Caco-2 (cell line): ENCODE measurements around the gene ANKFY1. TPM values are rescaled to one million over a fixed set of nuclear protein-coding genes. Genes with fewer than 3 reads are reported as not detected.

Source experiments
- BruUV-seq: library from RNA; stranded (reverse); fragments of 400-500 nt; replicated peaks from 2 replicates; lab custom pipeline; 2021; lab: Mats Ljungman, UMichigan
- CTCF ChIA-PET: fragments of 300-600 bp; sonication (Branson Sonifier 250); formaldehyde crosslinking; loops from one replicate; lab custom pipeline; 2022; ENCODE audit warnings: antibody characterized with exemption; lab: Charles Lee
- POLR2A ChIA-PET: fragments of 300-600 bp; sonication (Branson Sonifier 250); formaldehyde crosslinking; loops from one replicate; lab custom pipeline; 2022; ENCODE audit warnings: antibody characterized with exemption; lab: Charles Lee
- DNase-seq, 2 experiments: peaks; one replicate each; pipeline versions ENCODE4 v3.0.0 to v3.0.0-alpha.2; 2020 to 2022
- H3K27me3 ChIP-seq: replicated peaks from 2 replicates; pipeline ENCODE4 v1.6.0; 2011; ENCODE audit warnings: low read length; ENCODE audit not compliant: control insufficient read depth, insufficient read depth
- H3K36me3 ChIP-seq: 2 replicates; pipeline ENCODE4 v1.5.1; 2011; ENCODE audit warnings: low read length; ENCODE audit not compliant: control insufficient read depth, insufficient read depth
- H3K4me1 ChIP-seq: fragments of 250-450 bp; sonication (Bioruptor Pico); 2 replicates; pipeline ENCODE4 v1.5.1; 2020; ENCODE audit warnings: mild to moderate bottlenecking
- H3K4me3 ChIP-seq: 2 replicates; pipeline ENCODE4 v1.5.1; 2011; ENCODE audit warnings: low read depth, mild to moderate bottlenecking, control low read depth, low read length
- H3K9me3 ChIP-seq: fragments of 250-450 bp; sonication (Bioruptor Pico); 2 replicates; pipeline ENCODE4 v1.5.1; 2020; ENCODE audit warnings: mild to moderate bottlenecking, moderate library complexity
- H3K27ac Mint-ChIP-seq: one replicate; pipeline ENCODE4 v1.8.0; 2022; ENCODE audit warnings: mixed read lengths; ENCODE audit not compliant: unreplicated experiment
- H3K27me3 Mint-ChIP-seq: one replicate; pipeline ENCODE4 v1.8.0; 2022; ENCODE audit warnings: mixed read lengths; ENCODE audit not compliant: insufficient read depth, unreplicated experiment
- H3K36me3 Mint-ChIP-seq: one replicate; pipeline ENCODE4 v1.8.0; 2022; ENCODE audit warnings: mild to moderate bottlenecking, mixed read lengths; ENCODE audit not compliant: insufficient read depth, unreplicated experiment
- H3K4me1 Mint-ChIP-seq: one replicate; pipeline ENCODE4 v1.8.0; 2022; ENCODE audit warnings: low read depth, mixed read lengths; ENCODE audit not compliant: unreplicated experiment
- H3K4me3 Mint-ChIP-seq: one replicate; pipeline ENCODE4 v1.8.0; 2022; ENCODE audit warnings: mild to moderate bottlenecking, moderate library complexity, mixed read lengths; ENCODE audit not compliant: unreplicated experiment
- H3K9me3 Mint-ChIP-seq: one replicate; pipeline ENCODE4 v1.8.0; 2022; ENCODE audit warnings: mixed read lengths; ENCODE audit not compliant: unreplicated experiment
- intact Hi-C: fragments of 100-400 bp; cut with micrococcal nuclease; formaldehyde crosslinking; loops from one replicate; pipeline ENCODE4 v1.10.0; 2022; ENCODE audit not compliant: unreplicated experiment
- total RNA-seq: library from RNA; stranded (reverse); gene quantifications from 2 replicates; pipeline ENCODE4 v1.2.3, GENCODE V29; 2022
- TF ChIP-seq, protein P1 (sequence below), 2 experiments: fragments of 200-600 bp in 1 of 2; IDR thresholded peaks; 1 replicate in 1 of 2; 2 replicates in 1 of 2; pipeline versions ENCODE4 v1.5.1 to v1.8.0; 2011 to 2022; ENCODE audit warnings: antibody characterized with exemption in 1 of 2, control low read depth in 1 of 2, inconsistent platforms in 1 of 2, low read depth in 1 of 2, low read length in 1 of 2, mild to moderate bottlenecking in 1 of 2, moderate library complexity in 1 of 2; ENCODE audit not compliant: insufficient read depth in 1 of 2, severe bottlenecking in 1 of 2, unreplicated experiment in 1 of 2

Gene ANKFY1
- total RNA-seq, 1 experiment from 2014 or later = 25.0 TPM

GRCh38 chr17:4180791-4181190, 83.0 kb downstream of the ANKFY1 start:
- Histone ChIP-seq H3K4me3 (no peak overlapping the region), H3K9me3 (no peaks in the 10 kb centered on the region), H3K27me3 (no peaks in the 10 kb centered on the region), H3K36me3 (no peaks in the 10 kb centered on the region; the same call in 1 of the 2 replicates), H3K4me1 (no peaks in the 10 kb centered on the region)
- H3K27me3 Mint-ChIP-seq = no peaks in the 10 kb centered on the region
- ChIA-PET CTCF (no interaction called here), POLR2A (no interaction called here)
- no peaks in the 10 kb centered on the region for H3K9me3 Mint-ChIP-seq
- no peaks in the 10 kb centered on the region for H3K4me1 Mint-ChIP-seq
- intact Hi-C loops = no loop called here
- BruUV-seq = no TSS peak
- no peak for DNase-seq
- H3K4me3 Mint-ChIP-seq = no peak overlapping the region
- TF ChIP-seq, protein P1, sequence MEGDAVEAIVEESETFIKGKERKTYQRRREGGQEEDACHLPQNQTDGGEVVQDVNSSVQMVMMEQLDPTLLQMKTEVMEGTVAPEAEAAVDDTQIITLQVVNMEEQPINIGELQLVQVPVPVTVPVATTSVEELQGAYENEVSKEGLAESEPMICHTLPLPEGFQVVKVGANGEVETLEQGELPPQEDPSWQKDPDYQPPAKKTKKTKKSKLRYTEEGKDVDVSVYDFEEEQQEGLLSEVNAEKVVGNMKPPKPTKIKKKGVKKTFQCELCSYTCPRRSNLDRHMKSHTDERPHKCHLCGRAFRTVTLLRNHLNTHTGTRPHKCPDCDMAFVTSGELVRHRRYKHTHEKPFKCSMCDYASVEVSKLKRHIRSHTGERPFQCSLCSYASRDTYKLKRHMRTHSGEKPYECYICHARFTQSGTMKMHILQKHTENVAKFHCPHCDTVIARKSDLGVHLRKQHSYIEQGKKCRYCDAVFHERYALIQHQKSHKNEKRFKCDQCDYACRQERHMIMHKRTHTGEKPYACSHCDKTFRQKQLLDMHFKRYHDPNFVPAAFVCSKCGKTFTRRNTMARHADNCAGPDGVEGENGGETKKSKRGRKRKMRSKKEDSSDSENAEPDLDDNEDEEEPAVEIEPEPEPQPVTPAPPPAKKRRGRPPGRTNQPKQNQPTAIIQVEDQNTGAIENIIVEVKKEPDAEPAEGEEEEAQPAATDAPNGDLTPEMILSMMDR (IDR thresholded peaks at IDR 0.05; ENCODE audit: insufficient read depth in 1 of 2, low read depth in 1 of 2, low read length in 1 of 2, severe bottlenecking in 1 of 2, unreplicated experiment in 1 of 2) = no peak
- H3K36me3 Mint-ChIP-seq = peaks cover 35% of the 10 kb centered on the region
- no peak overlapping the region for H3K27ac Mint-ChIP-seq

GRCh38 chr17:4179071-4179470, 84.7 kb downstream of the ANKFY1 start:
- H3K9me3 Mint-ChIP-seq = no peaks in the 10 kb centered on the region
- intact Hi-C loops = no loop called here
- H3K4me3 Mint-ChIP-seq = no peak overlapping the region
- Histone ChIP-seq H3K4me1 (no peaks in the 10 kb centered on the region), H3K36me3 (no peaks in the 10 kb centered on the region; the same call in 1 of the 2 replicates), H3K27me3 (no peaks in the 10 kb centered on the region), H3K4me3 (no peak overlapping the region), H3K9me3 (no peaks in the 10 kb centered on the region)
- ChIA-PET POLR2A (no interaction called here), CTCF (no interaction called here)
- no peak for DNase-seq
- no peaks in the 10 kb centered on the region for H3K4me1 Mint-ChIP-seq
- no TSS peak for BruUV-seq
- TF ChIP-seq, protein P1 (IDR thresholded peaks at IDR 0.05; ENCODE audit: insufficient read depth in 1 of 2, low read depth in 1 of 2, low read length in 1 of 2, severe bottlenecking in 1 of 2, unreplicated experiment in 1 of 2) = no peak
- no peaks in the 10 kb centered on the region for H3K27me3 Mint-ChIP-seq
- no peak overlapping the region for H3K27ac Mint-ChIP-seq
- peaks cover 36% of the 10 kb centered on the region for H3K36me3 Mint-ChIP-seq

DNA sequence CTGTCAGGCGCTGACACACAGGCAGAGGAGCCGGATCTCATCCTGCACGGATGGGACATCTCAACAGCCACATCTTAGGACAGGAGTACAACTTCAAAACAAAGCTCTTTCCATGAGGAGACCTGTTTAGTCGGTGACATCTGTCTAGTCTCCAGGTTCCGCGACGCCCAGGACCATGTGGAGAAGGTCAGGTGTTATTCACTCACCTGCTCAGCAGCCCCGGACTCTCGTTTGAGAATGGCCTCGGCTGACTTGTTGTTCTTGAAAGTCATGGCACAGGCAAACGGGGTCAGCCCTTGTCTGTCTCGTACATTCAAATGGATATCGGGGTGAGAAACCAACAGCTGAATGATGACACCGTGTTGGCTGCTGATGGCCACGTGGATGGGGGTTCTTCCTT, 85.1 kb downstream of the ANKFY1 start:
- no peaks in the 10 kb centered on the region for H3K27me3 Mint-ChIP-seq
- Histone ChIP-seq H3K27me3 (no peaks in the 10 kb centered on the region), H3K9me3 (no peaks in the 10 kb centered on the region), H3K4me1 (no peaks in the 10 kb centered on the region), H3K36me3 (no peaks in the 10 kb centered on the region; the same call in 1 of the 2 replicates), H3K4me3 (no peak overlapping the region)
- intact Hi-C loops = no loop called here
- no peak overlapping the region for H3K4me3 Mint-ChIP-seq
- H3K27ac Mint-ChIP-seq = no peak overlapping the region
- TF ChIP-seq, protein P1 (IDR thresholded peaks at IDR 0.05; ENCODE audit: insufficient read depth in 1 of 2, low read depth in 1 of 2, low read length in 1 of 2, severe bottlenecking in 1 of 2, unreplicated experiment in 1 of 2) = no peak
- ChIA-PET POLR2A (no interaction called here), CTCF (no interaction called here)
- H3K9me3 Mint-ChIP-seq = no peaks in the 10 kb centered on the region
- no TSS peak for BruUV-seq
- H3K4me1 Mint-ChIP-seq = no peaks in the 10 kb centered on the region
- no peak for DNase-seq
- peaks cover 36% of the 10 kb centered on the region for H3K36me3 Mint-ChIP-seq
